C4-2B (cell line): ENCODE measurements around the gene PGAP3.
A peak's percentile ranks its signal among the peaks of the same experiment; 100 is the strongest.

Experiments
- H3K27ac ChIP-seq: fragments of 450-650 bp; 2 replicates; pipeline ENCODE4 v1.5.1; 2017
- ZFX ChIP-seq: fragments of 450-650 bp; IDR thresholded peaks from 2 replicates; pipeline ENCODE4 v1.6.1; 2017
- TF ChIP-seq, protein P1 (sequence below): fragments of 450-650 bp; conservative IDR thresholded peaks from 2 replicates; pipeline ENCODE4 v1.5.1; 2017; ENCODE audit warnings: mild to moderate bottlenecking

The PGAP3 gene

DNA sequence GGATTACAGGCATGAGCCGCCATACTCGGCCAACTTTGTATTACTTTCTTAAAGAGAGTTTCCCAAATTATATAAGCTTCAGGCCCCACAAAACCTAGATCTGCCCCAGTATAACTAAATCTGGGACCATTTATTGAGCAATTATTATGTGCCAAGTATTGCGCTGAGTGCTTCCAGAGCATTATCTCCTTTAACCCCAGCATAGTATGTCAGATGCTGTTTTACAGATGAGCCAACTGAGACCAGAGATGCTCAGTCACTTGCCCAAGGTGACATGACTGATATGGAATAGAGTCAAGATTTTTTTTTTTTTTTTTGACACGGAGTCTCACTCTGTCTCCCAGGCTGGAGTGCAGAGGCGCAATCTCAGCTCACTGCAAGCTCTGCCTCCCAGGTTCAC is 10.1 kb upstream of the PGAP3 start:
- H3K27ac ChIP-seq: no peak overlapping the region
- no peak for TF ChIP-seq ZFX
- TF ChIP-seq, protein P1, sequence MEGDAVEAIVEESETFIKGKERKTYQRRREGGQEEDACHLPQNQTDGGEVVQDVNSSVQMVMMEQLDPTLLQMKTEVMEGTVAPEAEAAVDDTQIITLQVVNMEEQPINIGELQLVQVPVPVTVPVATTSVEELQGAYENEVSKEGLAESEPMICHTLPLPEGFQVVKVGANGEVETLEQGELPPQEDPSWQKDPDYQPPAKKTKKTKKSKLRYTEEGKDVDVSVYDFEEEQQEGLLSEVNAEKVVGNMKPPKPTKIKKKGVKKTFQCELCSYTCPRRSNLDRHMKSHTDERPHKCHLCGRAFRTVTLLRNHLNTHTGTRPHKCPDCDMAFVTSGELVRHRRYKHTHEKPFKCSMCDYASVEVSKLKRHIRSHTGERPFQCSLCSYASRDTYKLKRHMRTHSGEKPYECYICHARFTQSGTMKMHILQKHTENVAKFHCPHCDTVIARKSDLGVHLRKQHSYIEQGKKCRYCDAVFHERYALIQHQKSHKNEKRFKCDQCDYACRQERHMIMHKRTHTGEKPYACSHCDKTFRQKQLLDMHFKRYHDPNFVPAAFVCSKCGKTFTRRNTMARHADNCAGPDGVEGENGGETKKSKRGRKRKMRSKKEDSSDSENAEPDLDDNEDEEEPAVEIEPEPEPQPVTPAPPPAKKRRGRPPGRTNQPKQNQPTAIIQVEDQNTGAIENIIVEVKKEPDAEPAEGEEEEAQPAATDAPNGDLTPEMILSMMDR: no peak

DNA sequence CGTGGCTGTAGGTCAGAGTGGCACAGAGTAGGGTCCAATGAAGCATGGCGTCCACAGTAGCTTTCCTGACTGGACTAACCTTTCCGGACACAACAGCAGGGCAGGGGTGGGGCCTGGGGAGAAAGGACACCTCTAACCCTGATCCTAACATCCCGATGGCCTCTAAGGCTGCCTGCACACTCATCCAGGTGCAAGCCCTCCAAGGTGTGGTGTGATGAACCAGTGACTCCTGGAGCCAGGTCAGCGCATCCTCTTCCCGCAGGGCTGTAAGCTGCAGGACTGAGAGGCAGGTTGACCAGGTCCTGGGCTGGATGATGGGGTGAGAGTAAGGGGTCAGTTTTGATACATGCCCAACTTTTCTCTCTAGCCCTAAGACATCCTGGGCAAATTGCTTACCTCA is 8.9 kb upstream of the PGAP3 start:
- no peak for TF ChIP-seq ZFX
- TF ChIP-seq, protein P1: no peak
- H3K27ac ChIP-seq: no peak overlapping the region

DNA sequence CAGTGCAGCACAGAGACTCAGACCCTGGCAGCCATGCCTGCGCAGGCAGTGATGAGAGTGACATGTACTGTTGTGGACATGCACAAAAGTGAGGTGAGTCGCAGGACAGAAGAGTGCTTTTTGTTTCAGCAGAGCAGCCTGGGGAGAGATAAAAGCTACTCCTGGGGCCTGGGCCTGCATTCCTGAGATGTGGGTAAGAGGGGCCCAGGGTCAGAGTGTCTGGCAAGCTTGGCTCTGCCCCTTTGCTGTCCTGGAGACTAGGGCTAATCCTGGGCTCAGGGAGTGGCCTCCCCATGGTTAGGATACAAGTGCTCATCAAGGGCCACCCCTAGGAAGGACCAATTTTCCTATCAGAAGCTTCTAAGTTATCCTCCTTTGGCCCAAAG is 7.2 kb upstream of the PGAP3 start:
- TF ChIP-seq, protein P1: no peak
- no peak for TF ChIP-seq ZFX
- H3K27ac ChIP-seq: no peak overlapping the region

DNA sequence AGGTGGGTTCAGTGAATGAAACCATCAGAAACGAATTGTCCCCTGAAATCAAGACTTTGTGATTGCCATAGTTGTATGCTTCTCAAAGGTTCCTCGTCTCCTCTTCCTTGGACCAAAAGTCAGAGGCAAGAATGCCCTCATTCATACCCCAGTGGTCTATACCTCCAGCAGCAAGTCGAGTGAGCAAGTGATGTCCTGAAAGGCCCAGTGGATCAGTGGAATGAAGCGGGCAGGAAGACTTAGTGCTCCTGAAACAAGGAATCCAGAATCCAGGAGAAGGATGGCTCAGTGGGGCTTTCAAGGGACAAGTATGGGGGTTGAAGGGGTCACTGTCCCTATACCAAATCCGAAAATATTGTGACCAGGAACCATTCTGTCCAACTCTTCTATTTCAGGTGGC is 6.7 kb upstream of the PGAP3 start:
- H3K27ac ChIP-seq: no peak overlapping the region

DNA sequence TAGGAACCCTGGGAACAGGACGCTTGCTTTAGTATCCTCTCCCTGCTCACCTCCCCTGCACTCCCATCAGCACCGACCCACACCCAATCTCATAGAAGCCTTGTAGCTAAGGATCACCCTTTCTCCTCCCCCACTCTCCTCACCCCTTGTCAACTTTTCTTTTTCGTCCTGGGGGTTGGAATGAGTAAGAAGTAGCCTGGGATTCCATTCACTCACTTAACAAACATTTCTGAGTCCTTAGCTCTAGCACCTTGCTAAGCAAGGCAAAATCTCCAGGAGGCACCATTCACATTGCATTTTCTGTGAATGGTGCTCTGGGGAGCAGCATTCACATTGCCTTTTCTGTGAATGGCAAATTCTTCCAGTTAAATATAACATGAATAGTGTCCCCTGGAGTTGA is 1.1 kb upstream of the PGAP3 start:
- peak overlapping the region; percentile 86 for H3K27ac ChIP-seq
- TF ChIP-seq, protein P1: no peak
- TF ChIP-seq ZFX: no peak

More for the DNA sequence above, 6.7 kb upstream of the PGAP3 start:
- TF ChIP-seq, protein P1: no peak
- TF ChIP-seq ZFX: no peak

DNA sequence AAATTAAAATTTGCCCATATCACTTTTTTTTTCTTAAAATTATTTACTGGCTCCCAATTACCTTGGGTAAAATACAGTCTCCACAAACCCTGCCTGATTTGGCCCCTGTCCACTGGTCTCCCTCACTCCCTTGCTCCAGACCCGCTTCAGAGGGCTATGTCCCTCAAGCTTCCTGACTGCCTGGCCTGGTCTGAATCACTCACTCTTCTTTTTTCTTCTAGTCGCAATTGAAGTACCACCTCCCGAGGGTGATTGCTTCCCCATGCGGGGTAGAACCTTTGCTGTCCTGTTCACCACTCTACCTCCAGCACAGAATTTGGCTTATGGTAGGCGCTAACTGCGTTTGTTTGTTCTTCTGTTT is 598 bp upstream of the PGAP3 start:
- H3K27ac ChIP-seq: peak overlapping the region; percentile 86
- TF ChIP-seq, protein P1: no peak
- TF ChIP-seq ZFX: no peak

DNA sequence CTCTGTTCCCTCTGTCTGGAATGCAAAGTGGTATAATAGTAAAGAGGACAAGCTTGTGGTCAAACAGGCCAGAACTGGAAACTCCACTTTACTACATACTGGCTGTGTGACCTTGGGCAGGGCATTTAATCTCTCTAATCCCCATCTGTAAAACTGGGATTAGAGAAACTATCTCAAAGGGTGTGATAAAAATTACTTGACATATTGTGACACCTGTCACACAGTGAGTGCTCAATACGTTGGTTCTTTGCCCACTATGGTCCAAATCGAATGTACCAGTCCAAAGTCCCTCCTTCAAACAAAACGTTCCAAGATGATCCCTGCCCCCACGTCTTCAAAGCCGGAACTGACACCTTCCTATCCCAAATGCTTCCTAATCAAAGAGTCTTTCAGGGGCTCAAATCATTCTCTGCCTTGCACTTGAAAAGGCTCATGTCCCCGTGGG is 734 bp downstream of the PGAP3 start:
- TF ChIP-seq ZFX: no peak
- TF ChIP-seq, protein P1: no peak
- H3K27ac ChIP-seq: peak overlapping the region; percentile 86
